ENCODE results near the gene IMMP2L. TPM values are rescaled to one million over a fixed set of nuclear protein-coding genes. Genes with fewer than 3 reads are reported as not detected.
A peak's percentile ranks its signal among the peaks of the same experiment; 100 is the strongest.

IMMP2L gene
- total and polyA plus RNA-seq, 2 of the 8 experiments (the other 6 are each of a cell fraction or from before 2014, with no cell fraction given), result 2.3 to 10.1 TPM

DNA sequence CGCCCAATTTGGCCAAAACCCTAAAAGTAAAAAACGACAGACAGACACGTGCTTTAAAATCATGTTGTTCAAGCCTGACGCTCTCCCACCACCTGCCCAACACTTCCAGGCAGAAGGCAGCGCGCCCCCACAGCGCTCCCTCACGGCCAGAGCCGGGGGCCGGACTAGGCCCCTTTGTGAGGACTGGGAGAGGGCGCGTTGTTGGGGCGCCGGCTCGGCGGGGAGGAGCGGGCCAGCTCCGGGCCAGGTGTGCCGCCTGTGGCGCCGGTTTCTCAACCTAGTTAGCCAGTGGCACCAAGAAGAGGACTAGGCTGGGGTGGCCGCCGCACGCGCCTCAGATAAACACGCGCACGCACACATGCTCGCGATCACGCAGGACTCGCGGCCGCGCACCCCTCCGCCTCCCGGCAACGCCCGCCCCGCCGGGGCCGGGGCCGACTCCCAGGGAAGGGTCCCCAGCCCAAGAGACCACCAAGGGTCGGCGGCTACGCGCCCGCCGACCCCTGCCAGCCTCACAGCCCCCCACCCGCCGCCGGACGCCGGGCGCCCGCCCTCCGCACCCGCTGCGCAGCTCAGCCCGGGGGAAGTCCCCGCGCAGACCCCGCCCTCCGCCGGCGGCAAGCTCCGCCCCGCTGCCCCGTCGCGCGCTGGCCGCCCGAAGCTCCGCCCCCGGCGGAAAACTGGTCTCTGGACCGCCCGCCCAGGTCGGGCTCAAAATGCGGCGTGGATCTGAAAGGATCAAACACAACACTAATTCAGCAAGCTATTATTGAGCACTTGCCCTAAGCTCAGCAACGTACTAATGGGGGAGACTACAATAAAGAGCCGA is at the start of gene IMMP2L (continued):
- TF ChIP-seq SP4 (IDR thresholded peaks at IDR 0.05; ENCODE audit: low read length), result no peak; the same call in 1 of the 2 replicates
- TF ChIP-seq NRF1 (IDR thresholded peaks at IDR 0.05; ENCODE audit: low read depth, low read length), result peak; percentile 36; the same call in 1 of the 2 replicates
- TF ChIP-seq, protein P1, sequence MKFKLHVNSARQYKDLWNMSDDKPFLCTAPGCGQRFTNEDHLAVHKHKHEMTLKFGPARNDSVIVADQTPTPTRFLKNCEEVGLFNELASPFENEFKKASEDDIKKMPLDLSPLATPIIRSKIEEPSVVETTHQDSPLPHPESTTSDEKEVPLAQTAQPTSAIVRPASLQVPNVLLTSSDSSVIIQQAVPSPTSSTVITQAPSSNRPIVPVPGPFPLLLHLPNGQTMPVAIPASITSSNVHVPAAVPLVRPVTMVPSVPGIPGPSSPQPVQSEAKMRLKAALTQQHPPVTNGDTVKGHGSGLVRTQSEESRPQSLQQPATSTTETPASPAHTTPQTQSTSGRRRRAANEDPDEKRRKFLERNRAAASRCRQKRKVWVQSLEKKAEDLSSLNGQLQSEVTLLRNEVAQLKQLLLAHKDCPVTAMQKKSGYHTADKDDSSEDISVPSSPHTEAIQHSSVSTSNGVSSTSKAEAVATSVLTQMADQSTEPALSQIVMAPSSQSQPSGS (IDR thresholded peaks at IDR 0.05; ENCODE audit: low read length), result no peak
- TF ChIP-seq EGR1 (IDR thresholded peaks at IDR 0.05; ENCODE audit: borderline replicate concordance, low read depth, low read length), result peak; percentile 33; the same call in 1 of the 2 replicates
- peak; percentile 57 to 65 for TF ChIP-seq RAD21 (IDR thresholded peaks at IDR 0.05 in 1 of 2, conservative IDR thresholded peaks at IDR 0.05 in 1 of 2; ENCODE audit: low read depth in 2 of 2, low read length in 2 of 2)
- peak; percentile 44 for TF ChIP-seq TAF7 (optimal IDR thresholded peaks at IDR 0.05; ENCODE audit: borderline replicate concordance, low read depth, low read length)
- TF ChIP-seq MAX (IDR thresholded peaks at IDR 0.05), result peak; percentile 96
- TF ChIP-seq RBBP5 (IDR thresholded peaks at IDR 0.05; ENCODE audit: borderline replicate concordance, low read depth, low read length), result 0 out of 2 replicates have a peak, but pooled peaks have one; percentile 73
- peak in 1 of 2 experiments; percentile 88; a peak in 2 of 3 replicates for TF ChIP-seq EP300 (IDR thresholded peaks at IDR 0.05; ENCODE audit: borderline replicate concordance in 1 of 2, low read depth in 2 of 2, low read length in 2 of 2)
- TF ChIP-seq, protein P2, sequence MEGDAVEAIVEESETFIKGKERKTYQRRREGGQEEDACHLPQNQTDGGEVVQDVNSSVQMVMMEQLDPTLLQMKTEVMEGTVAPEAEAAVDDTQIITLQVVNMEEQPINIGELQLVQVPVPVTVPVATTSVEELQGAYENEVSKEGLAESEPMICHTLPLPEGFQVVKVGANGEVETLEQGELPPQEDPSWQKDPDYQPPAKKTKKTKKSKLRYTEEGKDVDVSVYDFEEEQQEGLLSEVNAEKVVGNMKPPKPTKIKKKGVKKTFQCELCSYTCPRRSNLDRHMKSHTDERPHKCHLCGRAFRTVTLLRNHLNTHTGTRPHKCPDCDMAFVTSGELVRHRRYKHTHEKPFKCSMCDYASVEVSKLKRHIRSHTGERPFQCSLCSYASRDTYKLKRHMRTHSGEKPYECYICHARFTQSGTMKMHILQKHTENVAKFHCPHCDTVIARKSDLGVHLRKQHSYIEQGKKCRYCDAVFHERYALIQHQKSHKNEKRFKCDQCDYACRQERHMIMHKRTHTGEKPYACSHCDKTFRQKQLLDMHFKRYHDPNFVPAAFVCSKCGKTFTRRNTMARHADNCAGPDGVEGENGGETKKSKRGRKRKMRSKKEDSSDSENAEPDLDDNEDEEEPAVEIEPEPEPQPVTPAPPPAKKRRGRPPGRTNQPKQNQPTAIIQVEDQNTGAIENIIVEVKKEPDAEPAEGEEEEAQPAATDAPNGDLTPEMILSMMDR (IDR thresholded peaks at IDR 0.05; ENCODE audit: control extremely low read depth in 1 of 3, insufficient read depth in 1 of 3, low read depth in 1 of 3, low read length in 3 of 3), result peak; percentile 35 to 46 (median 40)
- TF ChIP-seq FOSL1 (IDR thresholded peaks at IDR 0.05; ENCODE audit: insufficient read depth, low read depth, low read length), result peak; percentile 29; the same call in 1 of the 2 replicates
- TF ChIP-seq SIN3A (conservative IDR thresholded peaks at IDR 0.05 in 1 of 2, IDR thresholded peaks at IDR 0.05 in 1 of 2; ENCODE audit: low read depth in 1 of 2, low read length in 2 of 2), result peak in 1 of 2 experiments; percentile 41; a peak in 1 of 4 replicates
- TF ChIP-seq POLR2A (IDR thresholded peaks at IDR 0.05; ENCODE audit: control extremely low read depth in 1 of 2, low read depth in 2 of 2, low read length in 2 of 2), result peak; percentile 15 to 92
- no peak for TF ChIP-seq BACH1 (IDR thresholded peaks at IDR 0.05; ENCODE audit: low read length)
- TF ChIP-seq SAP30 (IDR thresholded peaks at IDR 0.05; ENCODE audit: insufficient read depth, insufficient replicate concordance, low read length), result no peak
- no peak for TF ChIP-seq CHD2 (IDR thresholded peaks at IDR 0.05; ENCODE audit: low read length)

Data from H1 (cell line).